IPS-20b (cell line): ENCODE results near the gene ATP7A.
"Not testable (repeated sequence)": the region's sequence is repeated elsewhere in the genome, so short reads cannot be mapped to it uniquely, and the experiment has no call there.

ENCODE experiments used
- H3K27ac ChIP-seq: one replicate; pipeline ENCODE4 v1.5.1; 2013; ENCODE audit warnings: low read length
- H3K27me3 ChIP-seq: 2 replicates; pipeline ENCODE4 v1.6.1; 2013; ENCODE audit warnings: mild to moderate bottlenecking, low read length, inconsistent platforms; ENCODE audit not compliant: insufficient read depth
- H3K36me3 ChIP-seq: 2 replicates; pipeline ENCODE4 v1.6.1; 2013; ENCODE audit warnings: low read depth, mild to moderate bottlenecking, inconsistent platforms, low read length, moderate library complexity; ENCODE audit not compliant: insufficient read depth
- H3K4me1 ChIP-seq: 2 replicates; pipeline ENCODE4 v1.6.1; 2013; ENCODE audit warnings: mild to moderate bottlenecking, control low read depth, inconsistent platforms, low read length, moderate library complexity; ENCODE audit not compliant: insufficient read depth
- H3K4me3 ChIP-seq: 2 replicates; pipeline ENCODE4 v1.5.1; 2013; ENCODE audit warnings: mild to moderate bottlenecking, low read length, inconsistent platforms
- H3K9ac ChIP-seq: 2 replicates; pipeline ENCODE4 v1.6.1; 2013; ENCODE audit warnings: low read depth, mild to moderate bottlenecking, inconsistent platforms, low read length, moderate library complexity
- H3K9me3 ChIP-seq: 2 replicates; pipeline ENCODE4 v1.6.1; 2013; ENCODE audit warnings: mild to moderate bottlenecking, low read depth, low read length, inconsistent platforms; ENCODE audit not compliant: insufficient read depth

Gene ATP7A

GRCh38 chrX:78063687-78064086 is 153.2 kb downstream of the ATP7A start:
- no peak overlapping the region for H3K27ac ChIP-seq
- H3K4me1 ChIP-seq = no peaks in the 10 kb centered on the region
- H3K9ac ChIP-seq = no peak overlapping the region
- H3K27me3 ChIP-seq = no peaks in the 10 kb centered on the region
- H3K9me3 ChIP-seq = no peaks in the 10 kb centered on the region
- H3K36me3 ChIP-seq = no peaks in the 10 kb centered on the region
- H3K4me3 ChIP-seq = no peak overlapping the region

DNA sequence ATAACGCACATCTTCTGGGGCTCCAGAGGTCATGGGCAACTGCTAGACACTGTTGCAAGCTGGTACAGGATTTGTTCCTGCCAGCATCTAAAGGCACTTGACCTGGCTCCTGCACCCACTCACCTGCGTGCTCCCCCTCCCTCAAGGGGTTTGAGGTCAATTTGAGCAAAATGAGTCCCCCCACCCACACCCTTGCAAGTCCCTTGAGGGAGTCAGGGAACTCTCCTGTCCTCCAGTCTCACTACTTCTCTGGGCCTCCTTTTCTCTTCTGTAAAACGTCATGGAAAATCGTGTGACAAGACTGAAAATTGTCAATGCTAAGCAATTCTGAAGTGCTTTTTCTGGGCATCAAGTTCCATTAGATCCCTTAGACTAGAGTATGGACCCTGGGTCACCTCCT is 153.7 kb downstream of the ATP7A start:
- H3K4me3 ChIP-seq = no peak overlapping the region
- no peaks in the 10 kb centered on the region for H3K4me1 ChIP-seq
- H3K27ac ChIP-seq = no peak overlapping the region
- no peaks in the 10 kb centered on the region for H3K27me3 ChIP-seq
- no peaks in the 10 kb centered on the region for H3K36me3 ChIP-seq
- no peaks in the 10 kb centered on the region for H3K9me3 ChIP-seq
- H3K9ac ChIP-seq = no peak overlapping the region

GRCh38 chrX:78064698-78065601 is 154.5 kb downstream of the ATP7A start:
- H3K27ac ChIP-seq, H3K27me3 ChIP-seq, H3K9ac ChIP-seq, H3K4me1 ChIP-seq, H3K4me3 ChIP-seq, H3K9me3 ChIP-seq, H3K36me3 ChIP-seq: not testable (repeated sequence)

GRCh38 chrX:78066110-78066509 is 155.6 kb downstream of the ATP7A start:
- Histone ChIP-seq H3K4me1 (no peaks in the 10 kb centered on the region), H3K4me3 (no peak overlapping the region), H3K27ac (no peak overlapping the region), H3K9ac (no peak overlapping the region), H3K9me3 (no peaks in the 10 kb centered on the region), H3K36me3 (no peaks in the 10 kb centered on the region), H3K27me3 (no peaks in the 10 kb centered on the region)

- Histone ChIP-seq H3K36me3 (no peaks in the 10 kb centered on the region), H3K9ac (no peak overlapping the region), H3K27ac (no peak overlapping the region), H3K27me3 (no peaks in the 10 kb centered on the region), H3K4me1 (no peaks in the 10 kb centered on the region), H3K9me3 (no peaks in the 10 kb centered on the region; the same call in 1 of the 2 replicates), H3K4me3 (no peak overlapping the region)
Observed at GRCh38 chrX:78071331-78071730, 160.8 kb downstream of the ATP7A start.

GRCh38 chrX:78073147-78074077 is 162.9 kb downstream of the ATP7A start:
- not testable (repeated sequence) for H3K4me3 ChIP-seq, H3K27ac ChIP-seq, H3K9ac ChIP-seq, H3K4me1 ChIP-seq, H3K36me3 ChIP-seq, H3K9me3 ChIP-seq, H3K27me3 ChIP-seq

- Histone ChIP-seq H3K27ac (no peak overlapping the region), H3K9me3 (no peaks in the 10 kb centered on the region; the same call in 1 of the 2 replicates), H3K27me3 (no peaks in the 10 kb centered on the region), H3K36me3 (no peaks in the 10 kb centered on the region), H3K9ac (no peak overlapping the region), H3K4me3 (no peak overlapping the region), H3K4me1 (no peaks in the 10 kb centered on the region)
Observed at GRCh38 chrX:78074088-78074487, 163.6 kb downstream of the ATP7A start.

GRCh38 chrX:78075787-78076389 is 165.4 kb downstream of the ATP7A start:
- H3K9ac ChIP-seq = no peak overlapping the region
- H3K27me3 ChIP-seq = no peaks in the 10 kb centered on the region
- H3K4me3 ChIP-seq = no peak overlapping the region
- H3K36me3 ChIP-seq = no peaks in the 10 kb centered on the region
- H3K27ac ChIP-seq = no peak overlapping the region
- H3K9me3 ChIP-seq = no peaks in the 10 kb centered on the region; the same call in 1 of the 2 replicates
- H3K4me1 ChIP-seq = no peaks in the 10 kb centered on the region

GRCh38 chrX:78081413-78081812 is 170.9 kb downstream of the ATP7A start:
- not testable (repeated sequence) for H3K4me3 ChIP-seq, H3K36me3 ChIP-seq, H3K27ac ChIP-seq, H3K9me3 ChIP-seq, H3K4me1 ChIP-seq, H3K27me3 ChIP-seq, H3K9ac ChIP-seq

DNA sequence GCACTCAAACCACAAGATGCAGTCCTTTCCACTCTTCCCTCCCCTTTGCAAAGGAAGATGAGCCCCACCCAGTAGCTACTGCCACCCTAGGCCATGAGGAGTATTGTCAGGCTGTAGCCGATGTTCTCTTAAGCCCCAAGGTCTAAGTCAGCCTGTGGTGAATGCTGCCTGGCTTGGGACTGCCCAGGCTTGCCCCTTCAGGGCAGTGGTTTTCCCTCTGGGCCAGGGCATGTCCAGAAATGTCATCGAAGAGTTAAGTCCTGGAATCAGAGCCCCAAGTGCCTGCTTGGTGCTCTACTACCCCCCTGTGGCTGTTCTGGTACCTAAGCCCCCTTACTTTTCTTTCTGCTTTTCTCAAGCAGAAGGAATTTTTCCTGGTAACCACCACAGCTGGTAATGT is 181.8 kb downstream of the ATP7A start:
- no peaks in the 10 kb centered on the region for H3K27me3 ChIP-seq
- no peak overlapping the region for H3K4me3 ChIP-seq

GRCh38 chrX:78098108-78098507 is 187.6 kb downstream of the ATP7A start:
- no peak overlapping the region for H3K27ac ChIP-seq
- H3K4me3 ChIP-seq = no peak overlapping the region
- H3K9me3 ChIP-seq = no peaks in the 10 kb centered on the region
- no peak overlapping the region for H3K9ac ChIP-seq
- no peaks in the 10 kb centered on the region for H3K4me1 ChIP-seq
- no peaks in the 10 kb centered on the region for H3K36me3 ChIP-seq
- H3K27me3 ChIP-seq = no peaks in the 10 kb centered on the region

More for the DNA sequence above, 181.8 kb downstream of the ATP7A start:
- H3K4me1 ChIP-seq = no peaks in the 10 kb centered on the region
- no peak overlapping the region for H3K27ac ChIP-seq
- no peaks in the 10 kb centered on the region for H3K9me3 ChIP-seq
- no peaks in the 10 kb centered on the region for H3K36me3 ChIP-seq
- no peak overlapping the region for H3K9ac ChIP-seq
